Colonic mucosa (tissue), 4 donors: Measurements from ENCODE around the gene KYAT1. TPM values are rescaled to one million over a fixed set of nuclear protein-coding genes. Genes with fewer than 3 reads are reported as not detected.
A peak's percentile ranks its signal among the peaks of the same experiment; 100 is the strongest.

Source experiments
- DNase-seq: peaks from one replicate; pipeline ENCODE4 v3.0.0-alpha.2; 2020
- H3K27ac ChIP-seq: fragments of 200-600 bp; one replicate; pipeline ENCODE4 v1.8.0; 2021
- H3K27me3 ChIP-seq: fragments of 200-600 bp; one replicate; pipeline ENCODE4 v1.8.0; 2021
- H3K36me3 ChIP-seq: fragments of 200-600 bp; one replicate; pipeline ENCODE4 v1.8.0; 2021
- H3K4me1 ChIP-seq: fragments of 200-600 bp; one replicate; pipeline ENCODE4 v1.8.0; 2021; ENCODE audit warnings: mild to moderate bottlenecking
- H3K4me3 ChIP-seq: fragments of 200-600 bp; one replicate; pipeline ENCODE4 v1.8.0; 2021
- H3K9ac ChIP-seq, 2 donors: one replicate each; pipeline ENCODE4 v1.7.0; 2013; ENCODE audit warnings: control low read depth in 2 of 2, low read depth in 2 of 2, low read length in 2 of 2
- H3K9me3 ChIP-seq: fragments of 200-600 bp; one replicate; pipeline ENCODE4 v1.8.0; 2021
- CTCF ChIP-seq: fragments of 200-600 bp; IDR thresholded peaks from one replicate; pipeline ENCODE4 v1.8.0; 2022; ENCODE audit warnings: antibody characterized with exemption, mild to moderate bottlenecking
- intact Hi-C: fragments of 100-400 bp; cut with DNase I; formaldehyde crosslinking; loops from one replicate; pipeline ENCODE4 v1.14.1; 2022
- total RNA-seq, 2 donors: library from RNA; stranded (reverse); fragmentation: NEBNext Ultra II Directional in 1 of 2; extraction: Animal tissue kit (Norgen Biotek cat#: 25700) in 1 of 2; gene quantifications; one replicate each; pipeline ENCODE4 v1.2.1, GENCODE V29; 2021
- donor health status: healthy.
- donor health status: DM: no; HTN: no; CAD: no.
- donor health status: DM: no; HTN: no; CAD: no.

Gene KYAT1
- 1 to 10 TPM; 2.0 to 5.1 TPM for total RNA-seq

- Histone ChIP-seq H3K4me1 (peaks cover 7% of the 10 kb centered on the region), H3K27me3 (no peaks in the 10 kb centered on the region), H3K9me3 (no peaks in the 10 kb centered on the region), H3K27ac (peak within 1 kb of the TSS; percentile 86), H3K36me3 (peaks cover 5% of the 10 kb centered on the region), H3K9ac (peak within 1 kb of the TSS; percentile 87 to 97), H3K4me3 (peak within 1 kb of the TSS; percentile 95)
- intact Hi-C loops: no loop called here
- DNase-seq: peak; percentile 99
- TF ChIP-seq CTCF: no peak
Measured at GRCh38 chr9:128881884-128882676, at the start of gene KYAT1, which contains the start of gene LRRC8A. Gene KYAT1, minus strand, starts transcription at chr9:128881950. Its CDS starts 36,545 bp downstream, at chr9:128845405. Gene LRRC8A, plus strand, starts transcription at chr9:128882133. Its CDS starts 25,032 bp downstream, at chr9:128907165.

- TF ChIP-seq CTCF: no peak
- no peaks in the 10 kb centered on the region for H3K9me3 ChIP-seq
- no peaks in the 10 kb centered on the region for H3K36me3 ChIP-seq
- H3K27me3 ChIP-seq: no peaks in the 10 kb centered on the region
- DNase-seq: no peak
- H3K9ac ChIP-seq: no peak overlapping the region
- intact Hi-C loops: loop anchor here (2.0 kb wide), 1 partner anchor 67 kb away; no protein-coding TSS in a partner anchor
- H3K4me3 ChIP-seq: no peak overlapping the region
- no peaks in the 10 kb centered on the region for H3K4me1 ChIP-seq
- no peak overlapping the region for H3K27ac ChIP-seq
Measured at GRCh38 chr9:128929560-128929959, 47.8 kb upstream of the KYAT1 start.

GRCh38 chr9:128928624-128929023 is 46.9 kb upstream of the KYAT1 start:
- no peaks in the 10 kb centered on the region for H3K36me3 ChIP-seq
- intact Hi-C loops: loop anchor here (2.0 kb wide), 1 partner anchor 66 kb away; no protein-coding TSS in a partner anchor
- no peak overlapping the region for H3K9ac ChIP-seq
- no peaks in the 10 kb centered on the region for H3K9me3 ChIP-seq
- TF ChIP-seq CTCF: no peak
- no peak overlapping the region for H3K27ac ChIP-seq
- no peak for DNase-seq
- no peak overlapping the region for H3K4me3 ChIP-seq
- H3K4me1 ChIP-seq: no peaks in the 10 kb centered on the region
- no peaks in the 10 kb centered on the region for H3K27me3 ChIP-seq

DNA sequence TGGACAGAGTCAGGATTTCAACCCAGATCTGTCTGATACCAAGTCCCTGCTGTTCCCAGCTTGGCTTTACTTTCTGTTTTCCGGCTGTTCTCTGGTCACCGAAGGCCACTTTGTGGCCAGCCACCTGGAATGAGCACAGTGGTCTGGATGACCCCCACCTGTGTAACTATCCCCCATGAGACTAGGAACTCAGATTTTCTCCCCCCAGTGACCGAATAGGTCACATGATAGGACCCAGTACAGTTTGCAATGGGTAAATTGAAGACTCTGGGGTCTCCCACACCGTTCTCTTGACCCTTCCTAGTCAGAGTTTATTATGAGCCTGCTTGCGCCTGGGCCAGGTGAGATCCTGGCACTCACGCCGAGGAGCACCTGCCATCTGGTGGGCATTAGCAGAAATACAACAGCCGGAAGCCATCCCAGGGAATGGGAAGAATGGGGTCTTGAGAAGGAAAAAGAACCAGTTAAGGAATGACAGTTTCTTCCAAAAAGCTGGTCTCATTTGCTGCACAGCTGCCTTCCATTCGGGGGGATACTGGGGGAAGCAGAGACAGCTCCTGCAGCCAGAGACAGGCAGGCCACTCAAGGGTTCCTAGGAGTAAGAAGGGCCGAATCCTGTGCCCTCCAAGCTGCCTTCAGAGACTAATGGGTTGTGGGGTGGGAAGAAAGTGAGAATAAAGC is 46.1 kb upstream of the KYAT1 start:
- H3K36me3 ChIP-seq: no peaks in the 10 kb centered on the region
- intact Hi-C loops: loop anchor here (2.0 kb wide), 1 partner anchor 65 kb away; no protein-coding TSS in a partner anchor
- no peaks in the 10 kb centered on the region for H3K9me3 ChIP-seq
- peak; percentile 82 for TF ChIP-seq CTCF
- DNase-seq: peak; percentile 53
- no peaks in the 10 kb centered on the region for H3K27me3 ChIP-seq
- H3K4me3 ChIP-seq: no peak overlapping the region
- H3K27ac ChIP-seq: no peak overlapping the region
- no peaks in the 10 kb centered on the region for H3K4me1 ChIP-seq
- no peak overlapping the region for H3K9ac ChIP-seq

DNA sequence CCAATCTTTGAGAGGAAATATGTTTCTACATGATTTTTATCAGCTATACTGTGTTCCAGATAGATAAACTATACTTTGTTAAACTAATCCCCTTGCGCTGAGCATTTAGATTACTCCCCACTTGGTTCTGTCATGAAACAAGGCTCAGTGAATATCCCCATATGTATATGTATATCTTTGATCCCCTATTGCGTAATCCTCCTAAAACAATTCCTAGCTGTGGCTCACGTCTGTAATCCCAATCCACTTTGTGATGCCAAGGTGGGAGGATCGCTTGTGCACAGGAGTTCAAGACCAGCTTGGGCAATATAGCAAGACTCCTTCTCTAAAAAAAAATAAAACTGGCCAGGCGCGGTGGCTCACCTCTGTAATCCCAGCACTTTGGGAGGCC is 41.7 kb upstream of the KYAT1 start:
- H3K27me3 ChIP-seq: no peaks in the 10 kb centered on the region
- H3K9ac ChIP-seq: no peak overlapping the region
- no peak for DNase-seq
- H3K9me3 ChIP-seq: no peaks in the 10 kb centered on the region
- H3K4me1 ChIP-seq: no peaks in the 10 kb centered on the region
- no peak for TF ChIP-seq CTCF
- H3K36me3 ChIP-seq: no peaks in the 10 kb centered on the region
- H3K4me3 ChIP-seq: no peak overlapping the region
- intact Hi-C loops: no loop called here
- H3K27ac ChIP-seq: no peak overlapping the region
